Testis (tissue), 2 donors: Measurements from ENCODE around the gene TBC1D22A.

Experiments used
- POLR2A ChIP-seq: fragments of 450-650 bp; IDR thresholded peaks from one replicate; pipeline ENCODE4 v1.6.1; 2017; ENCODE audit warnings: antibody characterized with exemption, mild to moderate bottlenecking, moderate library complexity
- TF ChIP-seq, protein P1 (sequence below), 3 experiments: fragments of 450-650 bp in 2 of 3; fragments of 200-600 bp in 1 of 3; sonication (generic) in 1 of 3; IDR thresholded peaks; one replicate each; pipeline ENCODE4 v1.5.1; 2016 to 2019; ENCODE audit warnings: antibody characterized with exemption in 3 of 3, mild to moderate bottlenecking in 2 of 3, moderate library complexity in 1 of 3

DNA sequence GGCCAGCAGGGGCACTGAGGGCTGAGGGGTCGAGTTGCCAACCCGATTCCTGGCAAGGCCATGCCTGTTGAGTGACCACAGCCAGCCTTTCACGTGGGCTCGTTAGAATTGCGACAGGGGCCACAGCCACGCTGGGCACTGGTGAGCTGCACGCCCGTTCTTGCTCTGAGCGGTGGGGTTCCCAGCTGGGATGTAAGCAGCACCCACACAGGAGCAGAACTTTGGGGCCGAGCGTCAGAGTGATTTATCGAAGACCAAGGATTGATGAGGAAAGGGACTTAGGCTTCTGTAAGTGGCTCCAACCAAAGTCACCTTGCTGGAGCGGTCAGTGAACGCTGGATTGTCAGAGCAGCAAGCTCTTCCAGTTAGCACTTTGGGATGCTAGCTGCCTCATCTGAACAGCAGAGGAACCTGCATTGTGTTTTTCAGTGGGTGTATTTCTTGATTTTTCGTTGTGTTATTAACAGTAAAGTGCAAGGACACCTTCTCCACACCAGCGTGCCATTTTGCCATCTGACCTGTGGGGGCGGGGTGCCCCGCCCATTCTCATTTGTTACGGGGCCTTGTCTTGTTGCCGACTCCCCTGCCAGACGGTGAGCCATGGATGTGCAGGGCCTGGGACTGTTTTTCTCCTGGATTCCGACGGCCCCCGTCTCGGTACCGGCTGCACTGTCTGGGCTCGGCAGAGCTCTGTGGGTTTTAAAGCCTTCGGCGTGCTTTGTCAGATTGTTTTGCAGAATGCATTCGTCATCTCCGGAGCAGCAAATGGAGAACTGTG is 202.5 kb downstream of the TBC1D22A start:
- no peak for TF ChIP-seq POLR2A
- TF ChIP-seq, protein P1, sequence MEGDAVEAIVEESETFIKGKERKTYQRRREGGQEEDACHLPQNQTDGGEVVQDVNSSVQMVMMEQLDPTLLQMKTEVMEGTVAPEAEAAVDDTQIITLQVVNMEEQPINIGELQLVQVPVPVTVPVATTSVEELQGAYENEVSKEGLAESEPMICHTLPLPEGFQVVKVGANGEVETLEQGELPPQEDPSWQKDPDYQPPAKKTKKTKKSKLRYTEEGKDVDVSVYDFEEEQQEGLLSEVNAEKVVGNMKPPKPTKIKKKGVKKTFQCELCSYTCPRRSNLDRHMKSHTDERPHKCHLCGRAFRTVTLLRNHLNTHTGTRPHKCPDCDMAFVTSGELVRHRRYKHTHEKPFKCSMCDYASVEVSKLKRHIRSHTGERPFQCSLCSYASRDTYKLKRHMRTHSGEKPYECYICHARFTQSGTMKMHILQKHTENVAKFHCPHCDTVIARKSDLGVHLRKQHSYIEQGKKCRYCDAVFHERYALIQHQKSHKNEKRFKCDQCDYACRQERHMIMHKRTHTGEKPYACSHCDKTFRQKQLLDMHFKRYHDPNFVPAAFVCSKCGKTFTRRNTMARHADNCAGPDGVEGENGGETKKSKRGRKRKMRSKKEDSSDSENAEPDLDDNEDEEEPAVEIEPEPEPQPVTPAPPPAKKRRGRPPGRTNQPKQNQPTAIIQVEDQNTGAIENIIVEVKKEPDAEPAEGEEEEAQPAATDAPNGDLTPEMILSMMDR (IDR thresholded peaks at IDR 0.05) = no peak
